HFFc6 (cell line): ENCODE data around the gene WRAP73. TPM values are rescaled to one million over a fixed set of nuclear protein-coding genes. Genes with fewer than 3 reads are reported as not detected.

Experiments
- DNase-seq: peaks from one replicate; pipeline ENCODE4 v3.0.0-alpha.2; 2018
- H3K27ac Mint-ChIP-seq: 2 replicates; pipeline ENCODE4 v1.8.0; 2020; ENCODE audit warnings: mild to moderate bottlenecking, mixed read lengths
- H3K27me3 Mint-ChIP-seq: 2 replicates; pipeline ENCODE4 v1.8.0; 2021; ENCODE audit warnings: mild to moderate bottlenecking, moderate library complexity, mixed read lengths; ENCODE audit not compliant: insufficient read depth
- H3K36me3 Mint-ChIP-seq: 2 replicates; pipeline ENCODE4 v1.8.0; 2021; ENCODE audit warnings: low read depth, mixed read lengths
- H3K4me1 Mint-ChIP-seq: 2 replicates; pipeline ENCODE4 v1.8.0; 2020; ENCODE audit warnings: low read depth, mixed read lengths
- H3K4me3 Mint-ChIP-seq: 2 replicates; pipeline ENCODE4 v1.8.0; 2020; ENCODE audit warnings: mild to moderate bottlenecking, moderate library complexity, mixed read lengths
- H3K9me3 Mint-ChIP-seq: 2 replicates; pipeline ENCODE4 v1.8.0; 2020; ENCODE audit warnings: mild to moderate bottlenecking, mixed read lengths
- CTCF ChIP-seq: fragments of 200-600 bp; sonication (generic); IDR thresholded peaks from 2 replicates; pipeline ENCODE4 v1.5.0; 2021; ENCODE audit warnings: antibody characterized with exemption, mild to moderate bottlenecking
- total RNA-seq, 6 experiments: library from RNA; stranded (reverse); fragmentation: NEBNext Ultra II Directional; extraction: Animal tissue kit (Norgen Biotek cat#: 25700); gene quantifications; 2 replicates in 1 of 6; 3 replicates in 5 of 6; pipeline ENCODE4 v1.2.3, GENCODE V29; 2021

Gene WRAP73
- total RNA-seq, 6 experiments from 2014 or later: 11.8 to 14.8 (median 14.3) TPM

- TF ChIP-seq CTCF: no peak
- no peak for DNase-seq
- Mint-ChIP-seq H3K27me3 (peaks cover 23% of the 10 kb centered on the region), H3K4me1 (no peaks in the 10 kb centered on the region; the same call in 1 of the 2 replicates), H3K4me3 (no peak overlapping the region), H3K27ac (no peak overlapping the region), H3K9me3 (no peaks in the 10 kb centered on the region), H3K36me3 (no peaks in the 10 kb centered on the region)
These were observed 40.6 kb upstream of the WRAP73 start for GRCh38 chr1:3690282-3691065.

- no peaks in the 10 kb centered on the region for H3K9me3 Mint-ChIP-seq
- H3K36me3 Mint-ChIP-seq: no peaks in the 10 kb centered on the region
- no peak overlapping the region for H3K27ac Mint-ChIP-seq
- TF ChIP-seq CTCF: no peak
- H3K27me3 Mint-ChIP-seq: peaks cover 29% of the 10 kb centered on the region
- no peaks in the 10 kb centered on the region for H3K4me1 Mint-ChIP-seq
- no peak overlapping the region for H3K4me3 Mint-ChIP-seq
- no peak for DNase-seq
These were observed 39.3 kb upstream of the WRAP73 start for GRCh38 chr1:3689138-3689750.

GRCh38 chr1:3688356-3689137, 38.6 kb upstream of the WRAP73 start:
- H3K9me3 Mint-ChIP-seq: no peaks in the 10 kb centered on the region
- no peak overlapping the region for H3K4me3 Mint-ChIP-seq
- no peaks in the 10 kb centered on the region for H3K4me1 Mint-ChIP-seq
- DNase-seq: no peak
- no peaks in the 10 kb centered on the region for H3K36me3 Mint-ChIP-seq
- no peak for TF ChIP-seq CTCF
- H3K27ac Mint-ChIP-seq: no peak overlapping the region
- peaks cover 29% of the 10 kb centered on the region for H3K27me3 Mint-ChIP-seq

- TF ChIP-seq CTCF: no peak
- no peaks in the 10 kb centered on the region for H3K4me1 Mint-ChIP-seq
- H3K4me3 Mint-ChIP-seq: no peak overlapping the region
- H3K36me3 Mint-ChIP-seq: no peaks in the 10 kb centered on the region
- DNase-seq: no peak
- no peaks in the 10 kb centered on the region for H3K9me3 Mint-ChIP-seq
- no peak overlapping the region for H3K27ac Mint-ChIP-seq
- H3K27me3 Mint-ChIP-seq: peaks cover 29% of the 10 kb centered on the region
These were observed 37.6 kb upstream of the WRAP73 start for GRCh38 chr1:3687504-3687903.

- H3K27me3 Mint-ChIP-seq: peaks cover 26% of the 10 kb centered on the region
- no peak overlapping the region for H3K27ac Mint-ChIP-seq
- no peaks in the 10 kb centered on the region for H3K4me1 Mint-ChIP-seq
- no peak for TF ChIP-seq CTCF
- H3K9me3 Mint-ChIP-seq: no peaks in the 10 kb centered on the region
- H3K36me3 Mint-ChIP-seq: no peaks in the 10 kb centered on the region
- no peak for DNase-seq
- no peak overlapping the region for H3K4me3 Mint-ChIP-seq
These were observed 36.0 kb upstream of the WRAP73 start for GRCh38 chr1:3685906-3686305.
